ENCODE results near the gene EYA2.

The EYA2 gene

DNA sequence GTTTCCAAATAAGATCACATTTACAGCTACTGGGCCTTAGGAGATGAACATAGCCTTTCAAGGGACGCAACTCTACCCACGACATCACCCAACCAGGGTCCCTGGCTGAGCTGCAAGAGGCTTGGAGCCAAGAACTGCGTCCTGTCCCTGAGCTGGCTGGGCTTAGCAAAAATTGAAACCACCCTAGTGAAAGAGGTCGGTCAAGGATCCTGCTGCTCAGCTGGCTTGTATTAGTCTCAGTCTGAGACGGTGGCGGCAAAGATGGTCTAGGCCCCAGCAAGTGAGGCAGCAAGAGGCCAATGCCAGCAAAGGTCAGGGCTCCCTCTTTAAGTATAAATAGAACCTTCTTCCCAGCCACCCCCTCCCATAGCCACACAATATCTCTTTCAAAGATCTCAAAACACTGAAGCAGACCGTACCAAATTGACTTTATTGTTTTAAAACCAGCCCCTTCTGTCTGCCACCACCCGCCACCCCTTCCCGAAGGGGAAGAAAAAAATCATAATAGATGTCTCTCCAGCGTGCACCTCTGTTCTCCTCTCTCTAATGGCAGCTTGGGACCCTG, 140.5 kb downstream of the EYA2 start:
- DNase-seq (ENCODE audit: low spot score): peak; percentile 56

DNA sequence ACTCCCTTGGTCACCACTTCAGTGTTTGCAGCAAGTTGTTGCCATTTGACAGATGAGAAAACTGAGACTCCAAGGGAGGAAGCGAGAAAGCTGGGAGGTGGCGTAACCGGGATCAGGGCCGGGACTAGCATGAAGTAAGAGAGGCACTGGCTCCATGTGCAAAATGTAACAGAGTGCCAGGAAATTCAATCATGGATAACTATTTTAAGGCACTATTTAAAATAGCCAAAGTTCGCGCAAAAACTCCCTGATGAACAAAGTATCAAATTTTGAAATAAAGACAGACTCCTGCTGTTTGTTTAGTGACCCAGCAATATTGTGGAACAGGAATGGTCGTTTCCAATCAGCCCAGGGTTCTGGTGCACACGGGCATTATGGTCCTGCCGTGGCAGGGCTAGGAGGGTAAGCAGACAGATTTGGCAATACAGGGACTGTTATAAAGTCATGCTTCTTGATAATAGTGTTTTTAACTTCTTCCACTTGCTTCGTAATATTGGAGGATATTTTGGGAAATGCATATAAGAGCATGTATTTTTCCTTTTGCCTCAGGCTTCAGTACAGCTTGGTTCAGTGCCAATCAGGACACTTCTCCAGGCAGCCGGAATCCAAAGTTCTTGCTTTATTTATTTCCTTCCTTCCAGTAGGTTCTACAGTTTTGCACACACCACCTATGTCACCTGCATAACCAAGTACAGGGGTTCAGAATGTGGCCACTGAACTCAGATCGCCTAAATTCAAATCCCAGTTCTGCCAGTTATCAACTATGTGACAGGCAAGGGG, 141.6 kb downstream of the EYA2 start:
- no peak for DNase-seq (ENCODE audit: low spot score)

DNA sequence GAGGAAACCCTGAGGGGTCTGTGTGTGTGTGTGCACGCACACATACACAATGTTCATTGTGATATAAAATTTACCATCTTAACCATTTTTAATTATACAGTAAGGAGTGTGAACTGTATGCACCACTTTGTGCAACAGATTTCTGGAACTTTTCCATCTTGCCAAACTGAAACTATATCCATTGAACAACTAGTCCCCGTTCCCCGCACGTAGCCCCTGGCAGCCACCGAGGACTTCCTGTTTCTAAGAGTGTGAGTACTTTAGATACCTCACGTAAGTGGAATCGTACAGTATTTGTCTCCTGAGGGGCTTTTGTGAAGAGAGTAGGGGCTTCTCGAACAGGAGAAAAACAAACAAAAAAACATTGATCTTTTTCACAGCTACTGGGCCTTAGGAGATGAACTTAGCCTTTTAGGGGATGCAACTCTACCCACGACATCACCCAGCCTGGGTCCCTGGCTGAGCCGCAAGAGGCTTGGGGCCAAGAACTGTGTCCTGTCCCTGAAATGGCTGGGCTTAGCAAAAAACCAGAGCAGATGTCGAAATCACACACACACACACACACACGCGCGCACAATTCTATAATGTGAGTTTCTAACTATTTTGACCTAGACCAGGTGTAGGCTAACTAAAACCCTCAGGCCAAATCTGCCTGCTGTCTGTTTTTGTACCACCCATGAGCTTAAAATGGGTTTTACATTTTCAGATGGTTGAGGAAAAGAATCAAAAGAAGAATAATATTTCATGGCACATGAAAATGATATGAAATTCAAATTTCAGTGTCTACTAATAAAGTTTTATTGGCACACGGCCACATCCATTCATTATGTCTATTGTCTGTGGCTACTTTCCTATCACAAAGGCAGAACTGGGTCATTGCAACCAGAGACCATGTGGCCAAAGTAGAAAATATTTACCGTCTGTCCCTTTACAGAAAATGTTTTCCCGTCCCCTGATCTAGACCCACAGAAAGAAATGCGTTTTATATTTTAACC, 144.2 kb downstream of the EYA2 start:
- no peak for DNase-seq (ENCODE audit: low spot score)

DNA sequence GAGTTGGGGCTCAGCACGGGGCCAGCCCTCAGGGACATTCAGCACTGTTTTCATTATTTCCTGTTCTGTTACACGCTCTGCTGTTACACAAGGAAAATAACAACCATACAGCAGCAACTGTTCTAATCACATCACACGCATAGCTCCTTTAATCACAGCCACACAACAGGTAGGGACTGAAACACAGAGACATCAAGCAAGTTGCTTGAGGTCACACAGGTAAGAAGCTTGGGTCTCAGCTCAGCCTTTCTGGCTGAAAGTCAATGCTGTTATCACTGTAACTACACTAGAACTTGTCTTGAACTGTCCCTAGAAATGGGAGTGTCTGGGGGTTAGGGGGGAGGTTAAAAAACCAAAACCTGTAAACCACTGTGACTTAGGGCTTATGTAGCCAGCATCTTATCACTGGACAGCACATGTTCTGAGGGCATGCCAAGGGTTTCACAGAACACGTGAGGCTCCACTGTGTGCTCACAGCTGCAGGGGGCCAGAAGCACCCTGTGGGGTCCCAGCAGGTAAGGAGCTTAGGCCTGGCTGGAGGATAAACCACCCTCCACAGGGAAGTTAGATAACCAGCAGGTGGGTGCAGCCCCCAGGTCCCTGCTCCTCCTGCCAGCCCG, 146.0 kb downstream of the EYA2 start:
- no peak for DNase-seq (ENCODE audit: low spot score)

DNA sequence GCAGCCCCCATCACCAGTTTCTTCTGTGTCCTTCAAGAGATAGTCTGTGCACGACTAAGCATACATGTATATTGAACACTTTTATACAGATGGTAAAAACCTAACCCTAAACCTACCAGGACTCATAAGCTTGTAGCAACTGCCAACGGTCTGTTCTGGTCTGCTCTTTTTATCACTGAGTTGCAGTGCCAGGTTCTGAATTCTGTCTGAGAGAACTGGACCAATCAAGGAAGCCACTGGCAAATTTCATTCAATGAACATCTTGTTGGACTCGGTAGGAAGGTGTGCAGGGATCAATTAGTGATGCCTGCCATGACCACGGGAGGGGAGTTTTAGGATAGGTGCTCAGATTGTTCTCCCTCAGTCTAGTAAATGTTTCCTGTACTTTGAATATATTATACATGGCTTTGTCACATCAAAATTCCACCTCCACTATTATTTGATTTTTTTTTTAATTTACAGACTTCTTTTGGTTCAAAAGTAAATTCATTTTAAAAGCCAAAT, 146.8 kb downstream of the EYA2 start:
- no peak for DNase-seq (ENCODE audit: low spot score)

DNA sequence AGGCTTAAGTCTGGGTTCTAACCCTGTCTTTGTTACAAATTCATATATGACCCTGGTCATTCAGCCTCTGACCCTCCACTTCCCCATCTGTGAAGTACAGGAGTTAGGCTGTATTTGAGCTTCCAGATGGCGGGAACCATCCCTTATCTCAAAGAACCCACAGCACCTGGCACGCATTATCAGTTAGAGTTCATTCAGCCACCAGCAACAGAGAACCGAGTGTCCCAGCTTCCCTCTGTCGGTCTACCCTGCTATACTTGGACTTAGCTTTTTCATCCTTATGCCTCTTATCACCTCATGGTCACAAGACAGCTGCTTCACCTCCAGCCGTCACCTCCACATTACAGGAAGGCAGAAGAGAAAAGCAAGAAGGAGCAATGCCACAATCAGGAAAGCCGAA, 147.8 kb downstream of the EYA2 start:
- peak; percentile 25 for DNase-seq (ENCODE audit: low spot score)

DNA sequence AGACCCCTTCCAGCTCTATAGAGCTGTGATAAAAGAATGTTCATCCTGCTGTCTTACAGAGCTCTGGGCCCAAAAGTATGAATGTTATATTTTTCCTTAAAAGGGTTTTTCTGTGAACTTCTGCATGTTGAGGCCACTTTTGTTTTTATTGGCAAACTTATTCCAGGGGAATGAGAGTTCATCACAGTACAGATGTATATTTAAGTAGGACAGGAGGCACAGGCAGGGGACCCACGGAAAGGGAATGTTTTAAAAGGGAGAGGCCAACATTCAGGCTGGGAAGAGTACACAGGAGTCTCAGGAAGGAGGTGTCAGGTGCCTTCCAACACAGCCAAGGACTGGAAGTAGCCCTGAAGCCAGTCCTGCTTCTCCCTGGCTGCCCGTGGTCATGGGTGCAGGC, 148.4 kb downstream of the EYA2 start:
- no peak for DNase-seq (ENCODE audit: low spot score)

DNA sequence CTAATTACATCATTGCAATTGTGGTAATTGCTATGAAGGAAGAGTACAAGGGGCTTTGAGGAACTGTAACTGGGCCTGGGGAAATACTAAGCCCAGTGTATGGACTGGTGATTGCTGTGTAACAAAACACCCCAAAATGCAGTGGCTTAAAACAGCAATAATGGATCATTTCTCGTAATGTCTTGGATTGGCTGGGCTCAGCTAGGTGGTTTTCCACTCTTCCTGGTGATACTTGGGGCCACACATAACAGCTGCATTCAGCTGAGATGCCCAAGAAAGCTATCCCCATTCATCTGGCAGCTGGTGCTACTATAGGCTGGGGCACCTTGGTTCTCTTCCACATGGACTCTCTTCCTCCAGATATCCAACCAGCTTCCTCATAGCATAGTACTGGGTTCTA, 150.3 kb downstream of the EYA2 start:
- no peak for DNase-seq (ENCODE audit: low spot score)

DNA sequence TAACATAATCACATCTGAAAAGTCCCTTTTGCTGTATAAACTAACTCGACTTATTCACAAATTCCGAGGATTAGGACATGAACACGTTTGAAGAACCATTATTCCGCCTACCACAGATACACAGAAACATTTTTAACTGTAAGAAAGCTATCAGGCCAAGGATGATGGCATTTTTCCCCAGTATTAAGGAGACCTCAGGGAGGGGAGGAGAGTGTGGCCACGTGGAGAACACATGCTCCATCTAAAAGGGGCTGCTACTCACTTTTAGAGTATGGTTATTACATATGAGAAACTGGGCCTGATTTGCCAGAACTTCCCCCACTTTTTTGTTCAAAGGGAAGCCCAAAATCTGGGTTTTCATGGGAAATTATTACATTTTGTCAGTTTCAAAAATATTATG, 153.4 kb downstream of the EYA2 start:
- no peak for DNase-seq (ENCODE audit: low spot score)

DNA sequence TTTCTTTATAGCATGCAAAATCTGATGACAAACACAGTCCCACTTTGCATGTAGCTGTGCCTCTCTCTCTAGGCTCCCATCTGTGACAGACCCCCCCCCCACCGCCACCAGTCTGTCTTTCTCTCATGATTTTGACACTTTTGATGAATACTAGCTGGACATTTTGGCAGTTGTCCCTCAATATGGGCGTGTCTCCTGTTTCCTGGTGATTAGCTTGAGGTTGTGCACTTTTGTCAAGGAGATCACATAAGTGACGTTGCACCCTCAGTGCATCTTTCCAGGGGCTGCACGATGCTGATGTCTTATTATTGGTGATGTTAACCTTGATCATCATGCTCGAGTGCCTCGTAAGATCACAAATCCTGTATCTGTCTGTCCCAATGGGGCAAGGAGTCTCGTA, 155.1 kb downstream of the EYA2 start:
- no peak for DNase-seq (ENCODE audit: low spot score)

DNA sequence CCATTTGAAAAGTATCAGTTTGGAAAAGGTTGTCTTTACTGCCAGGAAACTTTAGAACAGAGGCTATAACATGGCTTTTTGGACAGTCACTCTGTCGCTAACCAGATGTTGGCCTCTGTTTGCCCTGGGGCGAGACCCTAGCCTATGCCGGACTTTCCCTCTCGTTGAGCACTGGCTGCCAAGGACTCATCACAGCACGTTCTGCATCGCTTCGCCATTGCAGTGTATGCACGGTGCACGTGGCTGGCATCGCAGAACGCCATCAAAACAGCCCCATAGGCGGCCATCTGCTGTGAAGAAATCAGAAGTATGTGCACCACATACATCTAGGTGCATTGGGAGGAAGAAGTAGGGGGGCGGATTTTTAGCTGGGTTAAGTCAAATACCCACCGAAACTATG, 156.4 kb downstream of the EYA2 start:
- no peak for DNase-seq (ENCODE audit: low spot score)

DNA sequence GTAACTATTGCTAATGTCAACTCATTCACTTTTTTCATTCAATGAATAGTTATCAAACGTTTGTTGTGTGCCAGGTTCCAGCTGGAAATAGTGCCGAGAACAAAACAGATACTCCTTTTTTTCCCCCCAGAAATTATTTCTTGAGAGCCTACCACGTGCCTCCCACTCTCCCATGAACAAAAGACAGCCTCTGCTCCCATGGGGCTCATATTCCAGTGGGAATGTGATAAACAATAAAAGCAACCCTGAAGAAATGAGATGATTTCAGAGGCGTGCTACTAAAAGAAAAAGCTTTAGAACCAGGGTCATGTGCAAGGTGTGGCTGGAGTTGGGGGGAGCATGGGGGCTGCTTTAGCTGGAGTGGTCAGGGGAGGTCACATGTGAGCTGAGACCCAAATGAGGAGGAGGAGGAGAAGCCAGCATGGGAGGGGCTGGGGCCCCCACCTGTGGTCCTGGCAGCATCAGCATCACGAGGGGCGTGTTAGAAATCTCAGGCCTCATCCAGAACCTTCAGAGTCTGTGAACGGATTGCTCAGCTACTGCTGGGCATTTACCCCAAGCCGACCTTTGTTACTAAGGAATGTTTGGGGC, 157.4 kb downstream of the EYA2 start:
- DNase-seq (ENCODE audit: low spot score): no peak

DNA sequence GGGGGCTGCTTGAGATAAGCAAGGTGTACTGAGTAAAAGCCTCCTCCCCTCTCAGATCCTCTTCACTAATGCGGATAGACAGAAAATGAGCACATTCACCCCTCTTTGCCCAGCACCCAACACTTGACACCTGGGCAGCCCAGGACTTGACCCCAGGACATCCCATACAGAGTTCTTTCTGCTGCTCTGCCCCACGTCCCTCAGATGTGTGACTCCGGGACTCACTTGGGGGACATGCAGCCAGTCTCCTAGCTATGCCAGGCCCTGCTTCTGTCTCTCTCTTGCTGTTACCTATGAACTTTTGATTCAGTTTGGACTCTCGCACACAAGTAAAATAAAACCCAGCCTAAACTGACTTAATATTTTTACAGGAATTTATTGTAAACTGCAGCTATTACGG, 159.9 kb downstream of the EYA2 start:
- no peak for DNase-seq (ENCODE audit: low spot score)

DNA sequence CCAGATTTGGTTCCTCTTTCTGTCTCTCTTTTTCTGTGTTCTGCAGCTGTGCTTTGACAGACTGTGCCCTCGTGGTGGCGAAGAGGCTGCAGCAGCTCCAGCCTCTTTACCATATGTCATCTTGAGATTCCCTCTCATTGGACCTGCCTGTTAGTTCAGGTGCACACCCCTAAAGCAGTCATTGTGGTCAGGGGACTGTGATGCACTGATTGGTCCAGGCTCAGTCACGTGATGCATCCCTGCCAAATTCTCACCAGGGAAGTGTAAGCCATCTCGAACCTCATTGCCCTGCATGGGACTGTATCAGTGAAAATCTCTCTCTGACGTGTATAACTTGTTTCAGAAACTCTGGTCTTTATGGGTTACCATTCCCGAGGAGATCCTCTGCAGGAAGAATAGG, 160.3 kb downstream of the EYA2 start:
- no peak for DNase-seq (ENCODE audit: low spot score)

DNA sequence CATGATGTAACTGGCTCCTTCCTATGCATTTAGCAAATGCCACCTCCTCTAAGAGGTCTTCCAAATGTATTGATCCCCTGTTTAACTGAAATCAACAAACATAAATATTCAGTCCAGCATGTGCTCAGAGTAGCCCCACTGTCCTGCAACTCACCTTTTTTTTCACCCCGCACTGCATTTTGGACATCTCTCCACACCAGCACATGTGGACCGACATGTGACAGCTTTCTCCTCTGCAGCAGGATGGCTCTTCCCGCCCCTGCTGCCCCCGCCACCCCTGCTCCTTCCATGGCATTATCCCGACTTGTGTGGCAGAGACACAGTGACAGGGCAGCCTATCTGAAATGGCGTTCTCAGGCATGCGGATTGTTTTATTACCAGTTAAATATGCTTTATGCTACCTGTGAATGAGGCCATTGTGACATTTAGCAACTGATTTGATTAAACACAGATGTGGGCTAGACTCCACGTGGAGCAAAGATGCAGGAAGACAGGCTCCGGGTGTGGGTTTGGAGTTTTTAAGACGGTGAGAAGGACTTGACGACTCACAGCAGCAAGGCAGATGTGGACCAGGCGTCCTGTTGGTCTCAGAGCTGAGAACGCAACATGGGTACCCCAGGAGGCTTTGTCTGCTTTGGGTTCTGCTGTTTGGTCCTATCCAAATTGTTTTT, 161.2 kb downstream of the EYA2 start:
- no peak for DNase-seq (ENCODE audit: low spot score)

DNA sequence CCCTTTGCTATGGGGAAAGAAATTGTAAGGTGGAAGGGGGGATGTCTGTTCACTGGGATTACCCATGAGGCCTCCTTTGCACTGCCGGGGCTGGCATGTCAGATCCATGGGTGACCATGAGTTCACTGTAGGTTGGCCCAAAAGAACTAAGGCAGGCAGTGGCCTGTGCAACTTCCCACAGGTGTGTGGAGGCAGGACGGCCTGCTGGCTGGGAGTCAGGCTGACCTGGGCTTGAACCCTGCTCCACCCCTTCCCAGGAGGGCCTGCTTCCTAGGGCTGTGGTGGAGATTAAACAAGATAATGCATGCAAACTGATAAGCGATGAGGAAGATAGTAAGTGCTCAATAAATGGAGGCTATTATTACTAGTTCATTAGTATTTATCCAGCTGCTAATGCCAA, 163.0 kb downstream of the EYA2 start:
- no peak for DNase-seq (ENCODE audit: low spot score)

DNA sequence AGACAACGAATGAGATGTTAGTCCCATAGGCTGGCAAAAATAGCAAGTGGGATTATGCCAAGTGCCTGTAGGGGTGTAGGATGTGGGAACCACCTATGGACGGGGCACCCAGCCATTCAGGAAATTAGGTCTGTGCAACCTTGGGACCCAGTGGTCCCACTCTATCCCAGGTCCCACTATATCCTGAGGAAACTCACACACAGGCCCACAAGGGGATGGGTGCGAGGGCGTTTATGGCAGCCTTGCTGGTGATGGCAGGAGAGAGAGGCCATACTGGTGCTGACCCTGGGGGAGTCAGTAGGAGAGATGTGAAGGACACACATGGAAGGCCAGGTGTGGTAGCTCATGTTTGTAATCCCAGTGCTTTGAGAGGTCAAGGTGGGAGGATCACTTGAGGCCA, 163.6 kb downstream of the EYA2 start:
- no peak for DNase-seq (ENCODE audit: low spot score)

DNA sequence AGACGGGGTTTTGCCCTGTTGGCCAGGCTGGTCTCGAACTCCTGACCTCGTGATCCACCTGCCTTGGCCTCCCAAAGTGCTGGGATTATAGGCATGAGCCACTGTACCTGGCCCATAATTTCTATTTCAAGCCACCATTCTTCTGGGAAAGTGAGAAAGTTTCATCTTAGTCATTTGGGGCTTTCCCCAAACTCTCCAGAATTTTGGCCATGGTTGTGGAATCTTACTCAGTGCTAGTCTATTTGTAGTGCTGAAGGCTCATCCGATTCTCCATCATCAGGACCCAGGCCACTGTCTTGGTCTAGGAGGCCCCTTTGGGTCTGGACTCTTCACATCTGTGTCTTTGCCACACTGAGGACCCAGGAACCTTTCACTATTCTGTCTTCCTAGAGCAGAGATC, 164.9 kb downstream of the EYA2 start:
- no peak for DNase-seq (ENCODE audit: low spot score)

DNA sequence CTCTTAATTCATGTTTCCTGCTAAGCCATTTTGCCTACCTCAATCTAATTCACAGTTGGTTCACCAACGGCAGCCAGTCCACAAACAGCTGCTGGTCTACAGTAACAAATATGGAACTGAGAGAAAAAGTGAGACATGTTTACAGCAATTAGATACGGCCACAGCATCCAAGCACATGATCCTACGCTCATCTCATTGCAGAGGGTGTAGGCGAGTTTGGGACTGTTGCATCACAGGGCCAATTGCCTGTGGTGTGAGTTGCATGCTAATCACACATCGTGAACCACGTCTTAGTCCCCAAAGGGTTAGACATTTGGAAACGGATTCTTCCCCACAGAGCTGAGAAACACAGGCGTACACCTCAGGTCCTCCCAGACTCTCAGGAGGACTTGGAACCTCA, 166.9 kb downstream of the EYA2 start:
- no peak for DNase-seq (ENCODE audit: low spot score)

DNA sequence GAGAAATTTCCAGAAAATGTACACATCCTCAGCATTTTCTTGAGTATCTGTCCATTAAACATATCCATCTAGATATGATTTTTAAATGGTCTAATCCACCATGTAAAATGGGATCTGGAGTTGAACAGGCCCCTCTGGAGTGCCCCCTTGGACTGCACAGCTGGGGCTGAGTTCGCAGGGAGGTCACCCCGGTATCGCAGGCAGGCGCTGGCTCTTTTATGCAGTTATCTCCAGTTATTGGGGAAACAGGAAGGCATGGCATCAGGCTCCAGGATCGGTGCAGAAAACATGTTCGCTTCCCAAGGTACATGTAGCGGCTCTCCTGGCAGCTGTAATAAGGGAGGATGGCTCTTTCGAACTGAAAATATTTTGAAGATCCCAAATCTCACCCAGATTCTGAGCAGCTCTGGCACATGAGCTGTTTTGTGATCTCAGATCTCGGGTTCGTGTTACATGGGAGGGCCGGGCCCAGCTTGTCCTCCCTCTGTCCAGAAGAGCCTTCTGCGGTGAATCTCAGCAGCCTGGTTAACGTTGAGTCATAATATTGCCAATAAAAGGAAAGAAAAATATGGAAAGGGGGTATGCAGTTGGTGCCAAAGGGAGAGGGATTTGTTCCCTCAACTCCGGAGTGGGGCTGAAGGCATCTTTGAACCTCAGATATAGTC, 167.7 kb downstream of the EYA2 start:
- DNase-seq (ENCODE audit: low spot score): no peak
